Lung (tissue), 12 donors: Measurements from ENCODE around the gene FRS2. TPM values are rescaled to one million over a fixed set of nuclear protein-coding genes. Genes with fewer than 3 reads are reported as not detected.

Experiments used
- ATAC-seq: fragments of 200-7000 bp; cut with Tn5 transposase; one replicate; pipeline ENCODE4 v1.9.1; 2020; ENCODE audit warnings: moderate number of reproducible peaks; ENCODE audit not compliant: insufficient read depth, low FRiP score
- DNase-seq, 3 donors: peaks; one replicate each; pipeline ENCODE4 v3.0.0-alpha.2; 2013 to 2017
- H3K27ac ChIP-seq, 2 donors: one replicate each; pipeline ENCODE4 v1.5.1; 2013; ENCODE audit warnings: mild to moderate bottlenecking in 2 of 2, moderate library complexity in 2 of 2, control low read depth in 1 of 2, inconsistent platforms in 1 of 2, low read depth in 1 of 2, low read length in 1 of 2
- H3K27me3 ChIP-seq, 3 donors: one replicate each; pipeline ENCODE4 v1.5.1; 2013; ENCODE audit warnings: low read length in 2 of 3; ENCODE audit not compliant: control insufficient read depth in 3 of 3, insufficient read depth in 3 of 3
- H3K36me3 ChIP-seq, 4 donors: one replicate each; pipeline ENCODE4 v1.5.1; 2013; ENCODE audit warnings: low read length in 4 of 4, mild to moderate bottlenecking in 1 of 4, moderate library complexity in 1 of 4; ENCODE audit not compliant: control insufficient read depth in 4 of 4, insufficient read depth in 4 of 4
- H3K4me1 ChIP-seq, 5 donors: one replicate each; pipeline ENCODE4 v1.5.1; 2013; ENCODE audit warnings: low read length in 5 of 5, mild to moderate bottlenecking in 2 of 5, moderate library complexity in 1 of 5; ENCODE audit not compliant: control insufficient read depth in 5 of 5, insufficient read depth in 5 of 5
- H3K4me3 ChIP-seq: one replicate; pipeline ENCODE4 v1.5.1; 2013; ENCODE audit warnings: mild to moderate bottlenecking, control low read depth, moderate library complexity
- H3K9ac ChIP-seq, 2 donors: one replicate each; pipeline ENCODE4 v1.5.1; 2013; ENCODE audit warnings: low read length in 2 of 2, control low read depth in 1 of 2; ENCODE audit not compliant: insufficient read depth in 1 of 2
- H3K9me3 ChIP-seq, 4 donors: one replicate each; pipeline ENCODE4 v1.5.1; 2013; ENCODE audit warnings: low read length in 3 of 4, mild to moderate bottlenecking in 1 of 4, moderate library complexity in 1 of 4; ENCODE audit not compliant: control insufficient read depth in 4 of 4, insufficient read depth in 3 of 4
- WGBS, 2 donors: extraction: QIAGEN DNeasy Blood & Tissue Kit; methylation state at CpG; one replicate each; pipeline ENCODE4 v1.1.7; 2013; 5-methylcytosine and 5-hydroxymethylcytosine counted together
- polyA plus RNA-seq, 2 donors: library from polyadenylated mRNA; stranded (reverse); fragments of 200-250 nt; gene quantifications; one replicate each; pipeline ENCODE4 v1.2.1, GENCODE V29; 2013
- total RNA-seq, 2 donors: library from RNA; depleted of rRNA in 1 of 2; stranded (reverse); fragments of >200 nt in 1 of 2; gene quantifications; one replicate each; pipeline ENCODE4 v1.2.1, GENCODE V29; 2014 to 2021
- TF ChIP-seq, protein P1 (sequence below): IDR thresholded peaks from 2 replicates; pipeline ENCODE4 v1.5.1; 2012; ENCODE audit warnings: mild to moderate bottlenecking; ENCODE audit errors: control extremely low read depth, extremely low read depth
- donor health status: control.
- donor health status: control.
- donor health status: Bipolar disorder and iron deficiency.
- donor health status: healthy.
- donor health status: DM: yes; HTN: yes; CAD: no.

Gene FRS2
- total and polyA plus RNA-seq, 4 donors, result 4.7 to 66.7 (median 20.1) TPM

DNA sequence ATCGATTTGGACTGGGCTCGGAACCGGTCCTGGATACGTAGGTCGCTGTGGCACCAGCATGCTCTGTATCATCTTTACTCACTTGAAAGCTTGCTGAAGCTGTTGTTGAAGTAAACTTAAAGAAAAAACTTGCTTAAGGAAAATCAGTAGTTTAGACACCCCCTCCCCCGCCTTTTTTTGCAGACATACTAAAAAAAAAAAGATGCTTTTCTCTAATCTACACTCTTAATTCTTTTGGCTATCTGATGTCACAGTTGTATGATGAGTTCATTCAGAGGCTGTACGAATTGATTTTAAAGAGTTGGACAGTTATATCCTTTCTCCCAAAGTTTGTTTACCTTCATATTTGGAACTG, 865 bp downstream of the FRS2 start:
- Histone ChIP-seq H3K36me3 (no peaks in the 10 kb centered on the region), H3K9me3 (no peaks in the 10 kb centered on the region), H3K4me3 (peak overlapping the region; percentile 87), H3K4me1 (peaks cover 7 to 45% (median 26%) of the 10 kb centered on the region in 5 donors), H3K27me3 (no peaks in the 10 kb centered on the region), H3K9ac (peak overlapping the region; percentile 89 to 96), H3K27ac (peak overlapping the region; percentile 89 to 98)
- no peak for DNase-seq
- no peak for ATAC-seq
- TF ChIP-seq, protein P1, sequence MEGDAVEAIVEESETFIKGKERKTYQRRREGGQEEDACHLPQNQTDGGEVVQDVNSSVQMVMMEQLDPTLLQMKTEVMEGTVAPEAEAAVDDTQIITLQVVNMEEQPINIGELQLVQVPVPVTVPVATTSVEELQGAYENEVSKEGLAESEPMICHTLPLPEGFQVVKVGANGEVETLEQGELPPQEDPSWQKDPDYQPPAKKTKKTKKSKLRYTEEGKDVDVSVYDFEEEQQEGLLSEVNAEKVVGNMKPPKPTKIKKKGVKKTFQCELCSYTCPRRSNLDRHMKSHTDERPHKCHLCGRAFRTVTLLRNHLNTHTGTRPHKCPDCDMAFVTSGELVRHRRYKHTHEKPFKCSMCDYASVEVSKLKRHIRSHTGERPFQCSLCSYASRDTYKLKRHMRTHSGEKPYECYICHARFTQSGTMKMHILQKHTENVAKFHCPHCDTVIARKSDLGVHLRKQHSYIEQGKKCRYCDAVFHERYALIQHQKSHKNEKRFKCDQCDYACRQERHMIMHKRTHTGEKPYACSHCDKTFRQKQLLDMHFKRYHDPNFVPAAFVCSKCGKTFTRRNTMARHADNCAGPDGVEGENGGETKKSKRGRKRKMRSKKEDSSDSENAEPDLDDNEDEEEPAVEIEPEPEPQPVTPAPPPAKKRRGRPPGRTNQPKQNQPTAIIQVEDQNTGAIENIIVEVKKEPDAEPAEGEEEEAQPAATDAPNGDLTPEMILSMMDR, result no peak
- WGBS, 2 donors, result 2 to 6% methylated on average over 7 of the region's 7 CpGs

DNA sequence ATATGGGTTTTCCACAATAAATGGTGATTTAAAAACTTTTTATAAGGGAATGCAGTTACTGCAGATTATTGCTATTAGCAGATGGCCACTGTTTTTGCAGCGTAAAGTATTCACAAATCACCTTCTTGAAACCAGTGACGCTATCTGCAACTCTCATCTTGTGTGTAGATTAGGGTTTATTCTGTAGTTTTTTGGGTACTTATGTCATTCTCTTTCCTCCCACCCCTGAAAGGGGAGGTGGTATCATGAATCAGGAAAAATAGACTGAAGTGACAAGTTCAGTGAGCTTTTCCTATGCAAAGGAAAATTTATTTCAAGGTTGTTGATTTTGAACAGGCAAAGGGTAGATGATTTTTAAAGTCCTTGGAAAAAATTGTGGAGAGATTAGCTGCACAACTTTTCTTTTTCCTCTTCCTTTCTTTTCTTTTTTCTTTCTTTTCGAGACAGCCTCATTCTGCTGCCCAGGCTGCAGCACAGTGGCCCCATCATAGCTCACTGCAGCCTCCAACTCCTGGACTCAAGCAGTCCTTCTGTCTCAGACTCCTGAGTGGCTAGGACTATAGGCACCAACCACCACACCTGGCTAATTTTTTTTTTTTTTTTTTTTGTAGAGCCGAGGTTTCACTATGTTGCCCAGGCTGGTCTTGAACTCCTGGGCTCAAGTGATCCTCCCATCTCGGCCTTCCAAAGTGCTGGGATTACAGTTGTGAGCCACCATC, 1.6 kb downstream of the FRS2 start:
- peaks cover 7 to 49% (median 31%) of the 10 kb centered on the region in 5 donors for H3K4me1 ChIP-seq
- no peaks in the 10 kb centered on the region for H3K9me3 ChIP-seq
- DNase-seq (peak in 2 of 3 donors; percentile 10 to 20), ATAC-seq (no peak)
- 57 to 64% methylated on average over 5 of the region's 5 CpGs for WGBS, 2 donors
- TF ChIP-seq, protein P1, result no peak
- H3K4me3 ChIP-seq, result no peak overlapping the region
- H3K36me3 ChIP-seq, result no peaks in the 10 kb centered on the region
- H3K27ac ChIP-seq, result no peak overlapping the region
- peak overlapping the region in 1 of 2 donors; percentile 96 for H3K9ac ChIP-seq
- no peaks in the 10 kb centered on the region for H3K27me3 ChIP-seq

DNA sequence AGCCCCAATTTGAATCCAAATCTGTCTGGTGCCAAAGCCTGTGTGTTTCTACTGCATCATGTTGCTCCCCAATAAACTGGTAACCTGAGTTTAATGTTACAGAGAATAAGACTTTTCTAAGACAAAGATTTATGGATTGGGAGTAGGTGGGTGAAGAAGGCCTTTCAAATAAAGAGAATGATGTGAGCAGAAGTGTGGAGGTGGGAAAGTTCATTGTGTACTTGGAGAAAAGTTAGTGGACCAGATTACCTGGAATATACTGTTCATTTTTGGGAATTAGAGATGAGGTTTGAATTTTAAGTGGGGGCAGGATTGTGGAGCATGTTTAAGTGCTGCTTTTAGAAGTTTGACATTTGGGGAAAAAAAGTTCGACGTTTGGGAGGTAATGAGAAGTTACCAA, 3.1 kb downstream of the FRS2 start:
- Histone ChIP-seq H3K4me3 (no peak overlapping the region), H3K36me3 (no peaks in the 10 kb centered on the region), H3K4me1 (peaks cover 7 to 49% (median 31%) of the 10 kb centered on the region in 5 donors), H3K27ac (no peak overlapping the region), H3K27me3 (no peaks in the 10 kb centered on the region), H3K9ac (peak overlapping the region in 1 of 2 donors; percentile 56), H3K9me3 (no peaks in the 10 kb centered on the region)
- WGBS, 2 donors, result 72 to 89% methylated on average over 2 of the region's 2 CpGs
- ATAC-seq (no peak), DNase-seq (no peak)
- TF ChIP-seq, protein P1, result no peak
